ENCODE measurements around the gene FOXC2. TPM values are rescaled to one million over a fixed set of nuclear protein-coding genes. Genes with fewer than 3 reads are reported as not detected.

Gene FOXC2
- polyA plus RNA-seq, 3 donors: not detected

- Histone ChIP-seq H3K4me2 (replicated peaks; ENCODE audit: extremely low read depth, low read length, poor library complexity, severe bottlenecking) (no peak overlapping the region), H3K9ac (ENCODE audit: insufficient read depth, low read length, poor library complexity, severe bottlenecking) (no peak overlapping the region), H3K4me3 (replicated peaks in 1 of 3; ENCODE audit: low read depth in 2 of 3, low read length in 3 of 3) (no peak overlapping the region), H4K20me1 (ENCODE audit: insufficient read depth, low read length) (no peaks in the 10 kb centered on the region), H3K9me3 (replicated peaks in 1 of 2; ENCODE audit: control insufficient read depth in 1 of 2, insufficient read depth in 1 of 2, low read length in 2 of 2) (peaks cover 7 to 11% of the 10 kb centered on the region in 2 donors), H3K79me2 (ENCODE audit: insufficient read depth, low read length) (no peaks in the 10 kb centered on the region), H3K27me3 (ENCODE audit: control insufficient read depth in 2 of 2, insufficient read depth in 2 of 2, low read length in 2 of 2) (peaks cover 36 to 61% of the 10 kb centered on the region in 2 donors), H2AFZ (ENCODE audit: insufficient read depth, low read depth, low read length, poor library complexity, severe bottlenecking) (no peak overlapping the region), H3K4me1 (ENCODE audit: control insufficient read depth in 1 of 2, insufficient read depth in 2 of 2, low read length in 2 of 2) (peaks cover 12 to 17% of the 10 kb centered on the region in 2 donors), H3K36me3 (replicated peaks in 1 of 2; ENCODE audit: control insufficient read depth in 1 of 2, insufficient read depth in 2 of 2, low read length in 2 of 2) (no peaks in the 10 kb centered on the region), H3K27ac (ENCODE audit: low read depth in 1 of 2, low read length in 2 of 2) (no peak overlapping the region)
- H3K27ac Mint-ChIP-seq: peak overlapping the region in 1 of 7 donors; percentile 33
- H3K9me3 Mint-ChIP-seq: peaks cover 0 to 11% (median 5%) of the 10 kb centered on the region in 7 donors
- peaks cover 13% of the 10 kb centered on the region for H3K4me1 Mint-ChIP-seq
- peaks cover 0 to 6% of the 10 kb centered on the region in 2 donors for H3K36me3 Mint-ChIP-seq
- no peak for DNase-seq
- H3K27me3 Mint-ChIP-seq (ENCODE audit: low read depth in 3 of 3): peaks cover 64 to 68% (median 64%) of the 10 kb centered on the region in 3 donors
- 70% methylated on average over 9 of the region's 19 CpGs for WGBS (ENCODE audit: insufficient coverage)
- intact Hi-C loops (cut with micrococcal nuclease): no loop called here
- H3K4me3 Mint-ChIP-seq: peak overlapping the region in 1 of 2 donors; percentile 80
- no peak for TF ChIP-seq CTCF (IDR thresholded peaks at IDR 0.05)
These were observed 13.6 kb downstream of the FOXC2 start for GRCh38 chr16:86580063-86580790.

GRCh38 chr16:86580791-86581170, 14.2 kb downstream of the FOXC2 start:
- no peaks in the 10 kb centered on the region for H3K79me2 ChIP-seq (ENCODE audit: insufficient read depth, low read length)
- no peak for DNase-seq
- peaks cover 0 to 9% (median 5%) of the 10 kb centered on the region in 7 donors for H3K9me3 Mint-ChIP-seq
- no peaks in the 10 kb centered on the region for H3K36me3 ChIP-seq (replicated peaks in 1 of 2; ENCODE audit: control insufficient read depth in 1 of 2, insufficient read depth in 2 of 2, low read length in 2 of 2)
- WGBS (ENCODE audit: insufficient coverage): 100% methylated on average over 2 of the region's 9 CpGs
- H3K9me3 ChIP-seq (replicated peaks in 1 of 2; ENCODE audit: control insufficient read depth in 1 of 2, insufficient read depth in 1 of 2, low read length in 2 of 2): peaks cover 7 to 11% of the 10 kb centered on the region in 2 donors
- no peak overlapping the region for H3K9ac ChIP-seq (ENCODE audit: insufficient read depth, low read length, poor library complexity, severe bottlenecking)
- H3K27ac Mint-ChIP-seq: no peak overlapping the region
- intact Hi-C loops (cut with micrococcal nuclease): no loop called here
- peaks cover 59 to 63% (median 59%) of the 10 kb centered on the region in 3 donors for H3K27me3 Mint-ChIP-seq (ENCODE audit: low read depth in 3 of 3)
- peaks cover 11% of the 10 kb centered on the region for H3K4me1 Mint-ChIP-seq
- no peak for TF ChIP-seq CTCF (IDR thresholded peaks at IDR 0.05)
- no peak overlapping the region for H3K4me2 ChIP-seq (replicated peaks; ENCODE audit: extremely low read depth, low read length, poor library complexity, severe bottlenecking)
- peaks cover 0 to 6% of the 10 kb centered on the region in 2 donors for H3K36me3 Mint-ChIP-seq
- no peak overlapping the region for H2AFZ ChIP-seq (ENCODE audit: insufficient read depth, low read depth, low read length, poor library complexity, severe bottlenecking)
- peaks cover 36 to 56% of the 10 kb centered on the region in 2 donors for H3K27me3 ChIP-seq (ENCODE audit: control insufficient read depth in 2 of 2, insufficient read depth in 2 of 2, low read length in 2 of 2)
- no peak overlapping the region for H3K4me3 ChIP-seq (replicated peaks in 1 of 3; ENCODE audit: low read depth in 2 of 3, low read length in 3 of 3)
- H3K4me1 ChIP-seq (ENCODE audit: control insufficient read depth in 1 of 2, insufficient read depth in 2 of 2, low read length in 2 of 2): peaks cover 9 to 12% of the 10 kb centered on the region in 2 donors
- no peak overlapping the region for H3K27ac ChIP-seq (ENCODE audit: low read depth in 1 of 2, low read length in 2 of 2)
- no peaks in the 10 kb centered on the region for H4K20me1 ChIP-seq (ENCODE audit: insufficient read depth, low read length)
- peak overlapping the region in 1 of 2 donors; percentile 80 for H3K4me3 Mint-ChIP-seq

All from CD14-positive monocyte (primary cell).